ENCODE measurements around the gene GPR15LG.

Gene GPR15LG

GRCh38 chr10:84196083-84196482 lies 22.5 kb downstream of the GPR15LG start (continued):
- TF ChIP-seq PATZ1 (tag by site-specific recombination; IDR thresholded peaks at IDR 0.05) = no peak
- no peak for TF ChIP-seq ZNF274 (IDR thresholded peaks at IDR 0.05; ENCODE audit: low read length)
- TF ChIP-seq ZNF274 (tag by site-specific recombination; IDR thresholded peaks at IDR 0.05; ENCODE audit: borderline replicate concordance) = no peak
- no peak for TF ChIP-seq ZNF624 (tag by site-specific recombination; IDR thresholded peaks at IDR 0.05)
- TF ChIP-seq ZNF639 (tag by site-specific recombination; IDR thresholded peaks at IDR 0.05) = no peak
- TF ChIP-seq ZFP3 (tag by site-specific recombination; IDR thresholded peaks at IDR 0.05; ENCODE audit: low read depth) = no peak
- TF ChIP-seq ZNF335 (tag by site-specific recombination; conservative IDR thresholded peaks at IDR 0.05) = no peak
- no peak for TF ChIP-seq ZNF169 (tag by site-specific recombination; IDR thresholded peaks at IDR 0.05)
- no peak for TF ChIP-seq ZNF830 (tag by site-specific recombination; IDR thresholded peaks at IDR 0.05; ENCODE audit: low read depth)
- TF ChIP-seq ZNF785 (tag by site-specific recombination; IDR thresholded peaks at IDR 0.05) = no peak
- TF ChIP-seq ZBTB44 (tag by site-specific recombination; IDR thresholded peaks at IDR 0.05) = no peak
- no peak for TF ChIP-seq ZNF549 (tag by site-specific recombination; IDR thresholded peaks at IDR 0.05)
- TF ChIP-seq FEZF1 (tag by site-specific recombination; IDR thresholded peaks at IDR 0.05) = peak; percentile 75
- TF ChIP-seq HOXC10 (CRISPR knock-in tag; IDR thresholded peaks at IDR 0.05) = no peak
- no peak for TF ChIP-seq ZNF211 (tag by site-specific recombination; IDR thresholded peaks at IDR 0.05; ENCODE audit: low read depth)
- peak; percentile 82 for TF ChIP-seq PRDM10 (tag by site-specific recombination; IDR thresholded peaks at IDR 0.05)
- TF ChIP-seq ZNF777 (tag by site-specific recombination; IDR thresholded peaks at IDR 0.05; ENCODE audit: borderline replicate concordance) = no peak
- no peak for TF ChIP-seq ZBTB6 (tag by site-specific recombination; IDR thresholded peaks at IDR 0.05)
- no peak for TF ChIP-seq OVOL3 (tag by site-specific recombination; IDR thresholded peaks at IDR 0.05)
- TF ChIP-seq ZNF114 (tag by site-specific recombination; IDR thresholded peaks at IDR 0.05) = no peak
- TF ChIP-seq YY1 (tag by site-specific recombination; IDR thresholded peaks at IDR 0.05) = no peak
- TF ChIP-seq ZNF362 (tag by site-specific recombination; IDR thresholded peaks at IDR 0.05) = no peak
- TF ChIP-seq ZBTB7A (tag by site-specific recombination; IDR thresholded peaks at IDR 0.05; ENCODE audit: low read depth) = no peak
- no peak for TF ChIP-seq BCL6B (tag by site-specific recombination; IDR thresholded peaks at IDR 0.05)
- TF ChIP-seq ZNF112 (tag by site-specific recombination; IDR thresholded peaks at IDR 0.05) = no peak
- TF ChIP-seq ZNF747 (tag by site-specific recombination; IDR thresholded peaks at IDR 0.05) = no peak
- 0 out of 2 replicates have a peak, but pooled peaks have one; percentile 25 for TF ChIP-seq ZNF76 (tag by site-specific recombination; IDR thresholded peaks at IDR 0.05; ENCODE audit: borderline replicate concordance, low read depth)
- TF ChIP-seq ZNF560 (tag by site-specific recombination; IDR thresholded peaks at IDR 0.05; ENCODE audit: borderline replicate concordance) = no peak
- no peak for TF ChIP-seq ZNF23 (tag by site-specific recombination; IDR thresholded peaks at IDR 0.05; ENCODE audit: borderline replicate concordance)
- TF ChIP-seq ZNF155 (tag by site-specific recombination; IDR thresholded peaks at IDR 0.05) = no peak

Measured in HEK293 (cell line).